GM18499 (cell line): Measurements from ENCODE around the gene RUVBL2.
"Not testable (repeated sequence)": the region's sequence is repeated elsewhere in the genome, so short reads cannot be mapped to it uniquely, and the experiment has no call there.

Source experiments
- ATAC-seq: cut with Tn5 transposase; IDR thresholded peaks from one replicate; pipeline ENCODE4 v1.9.1; 2021; ENCODE audit warnings: moderate number of reproducible peaks; ENCODE audit not compliant: insufficient read depth, unreplicated experiment

The RUVBL2 gene

GRCh38 chr19:49038557-49039276 is 45.0 kb downstream of the RUVBL2 start:
- ATAC-seq = not testable (repeated sequence)

- ATAC-seq = not testable (repeated sequence)
Observed at GRCh38 chr19:49039736-49040135, 46.0 kb downstream of the RUVBL2 start.

- no peak for ATAC-seq
Observed at GRCh38 chr19:49042177-49042576, 48.5 kb downstream of the RUVBL2 start.

GRCh38 chr19:49042666-49043065 is 49.0 kb downstream of the RUVBL2 start:
- not testable (repeated sequence) for ATAC-seq

- ATAC-seq = not testable (repeated sequence)
Observed at GRCh38 chr19:49043548-49043947, 49.9 kb downstream of the RUVBL2 start, which contains the start of gene CGB5. TSS of gene CGB5 (plus strand) at chr19:49043848. CDS start at chr19:49044210, 362 bp downstream.

- not testable (repeated sequence) for ATAC-seq
Observed at GRCh38 chr19:49049011-49049410, 55.3 kb downstream of the RUVBL2 start, which contains the start of gene CGB8. TSS of gene CGB8 (minus strand) at chr19:49049111. CDS start at chr19:49048739, 372 bp downstream.

- not testable (repeated sequence) for ATAC-seq
Observed at GRCh38 chr19:49049834-49050233, 56.1 kb downstream of the RUVBL2 start.

GRCh38 chr19:49050376-49051033 is 56.8 kb downstream of the RUVBL2 start:
- not testable (repeated sequence) for ATAC-seq

- ATAC-seq = no peak
Observed at GRCh38 chr19:49056101-49056901, 62.6 kb downstream of the RUVBL2 start.

GRCh38 chr19:49056902-49057596 is 63.4 kb downstream of the RUVBL2 start:
- ATAC-seq = not testable (repeated sequence)

- ATAC-seq = no peak
Observed at GRCh38 chr19:49057636-49058234, 64.0 kb downstream of the RUVBL2 start, which contains the start of gene CGB7. TSS of gene CGB7 (minus strand) at chr19:49057749. CDS start at chr19:49055375, 2,374 bp downstream.

GRCh38 chr19:49058562-49058961 is 64.9 kb downstream of the RUVBL2 start:
- ATAC-seq = no peak

GRCh38 chr19:49059053-49059452 is 65.4 kb downstream of the RUVBL2 start:
- ATAC-seq = no peak

- no peak for ATAC-seq
Observed at GRCh38 chr19:49061000-49061399, 67.3 kb downstream of the RUVBL2 start.

- ATAC-seq = no peak
Observed at GRCh38 chr19:49061445-49061844, 67.8 kb downstream of the RUVBL2 start.

GRCh38 chr19:49064029-49064629 is 70.4 kb downstream of the RUVBL2 start:
- no peak for ATAC-seq

GRCh38 chr19:49064768-49065611 is 71.3 kb downstream of the RUVBL2 start, which contains the start of gene NTF4:
TSS of gene NTF4 (minus strand) at chr19:49064818. CDS start at chr19:49061997, 2,821 bp downstream.
- no peak for ATAC-seq
